Measurements from ENCODE around the gene RGS13. TPM values are rescaled to one million over a fixed set of nuclear protein-coding genes. Genes with fewer than 3 reads are reported as not detected.

RGS13 gene
- not detected in 2 replicates for total RNA-seq

GRCh38 chr1:192635939-192636338 lies at the start of gene RGS13:
TSS of gene RGS13 (plus strand) at chr1:192636147. CDS start at chr1:192644335, 8,188 bp downstream.

Other genes with a start within 250 kb of the RGS13 start
- not detected in 2 replicates for gene RGS1, start 60.4 kb upstream of the RGS13 start, total RNA-seq
- gene RGS2, start 172.9 kb downstream of the RGS13 start, total RNA-seq = 34.7 and 63.0 TPM in 2 replicates

Data from uterine smooth muscle cell (primary cell).